ENCODE data around the gene TMEM30A.

GRCh38 chr6:75246386-75246785 lies 38.2 kb downstream of the TMEM30A start:
- TF ChIP-seq FOXM1 (IDR thresholded peaks at IDR 0.05; ENCODE audit: borderline replicate concordance) (no peak), SUZ12 (IDR thresholded peaks at IDR 0.05) (no peak), SP1 (IDR thresholded peaks at IDR 0.05) (no peak), ELF4 (IDR thresholded peaks at IDR 0.05) (no peak), BHLHE40 (IDR thresholded peaks at IDR 0.05; ENCODE audit: borderline replicate concordance) (no peak), FOXK2 (IDR thresholded peaks at IDR 0.05) (no peak), TARDBP (IDR thresholded peaks at IDR 0.05) (no peak), HDGF (IDR thresholded peaks at IDR 0.05; ENCODE audit: borderline replicate concordance) (no peak), L3MBTL2 (conservative IDR thresholded peaks at IDR 0.05) (no peak), FOXA1 (IDR thresholded peaks at IDR 0.05) (no peak), NFRKB (IDR thresholded peaks at IDR 0.05) (no peak)
- TF ChIP-seq, protein P1, sequence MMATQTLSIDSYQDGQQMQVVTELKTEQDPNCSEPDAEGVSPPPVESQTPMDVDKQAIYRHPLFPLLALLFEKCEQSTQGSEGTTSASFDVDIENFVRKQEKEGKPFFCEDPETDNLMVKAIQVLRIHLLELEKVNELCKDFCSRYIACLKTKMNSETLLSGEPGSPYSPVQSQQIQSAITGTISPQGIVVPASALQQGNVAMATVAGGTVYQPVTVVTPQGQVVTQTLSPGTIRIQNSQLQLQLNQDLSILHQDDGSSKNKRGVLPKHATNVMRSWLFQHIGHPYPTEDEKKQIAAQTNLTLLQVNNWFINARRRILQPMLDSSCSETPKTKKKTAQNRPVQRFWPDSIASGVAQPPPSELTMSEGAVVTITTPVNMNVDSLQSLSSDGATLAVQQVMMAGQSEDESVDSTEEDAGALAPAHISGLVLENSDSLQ (IDR thresholded peaks at IDR 0.05): no peak

Data from HEK293T (cell line).